Measurements from ENCODE around the gene GPX6. TPM values are rescaled to one million over a fixed set of nuclear protein-coding genes. Genes with fewer than 3 reads are reported as not detected.
"Not testable (repeated sequence)": the region's sequence is repeated elsewhere in the genome, so short reads cannot be mapped to it uniquely, and the experiment has no call there.

Gene GPX6
- total RNA-seq, 4 donors from 2014 or later, result not detected

- H3K27ac ChIP-seq, result no peak overlapping the region
- H3K4me1 ChIP-seq, result no peaks in the 10 kb centered on the region
- no peak for DNase-seq
- no peaks in the 10 kb centered on the region for H3K9me3 ChIP-seq
- no peaks in the 10 kb centered on the region for H3K36me3 ChIP-seq
- TF ChIP-seq EP300 (IDR thresholded peaks at IDR 0.05; ENCODE audit: low read depth), result no peak
- no peak for TF ChIP-seq POLR2A (IDR thresholded peaks at IDR 0.05)
- no peak for TF ChIP-seq CTCF (IDR thresholded peaks at IDR 0.05)
- no peak for TF ChIP-seq POLR2AphosphoS5 (IDR thresholded peaks at IDR 0.05)
- intact Hi-C loops (cut with DNase I; ENCODE audit: low total_unique reads) (loop anchor here (5.0 kb wide), 1 partner anchor 1042 kb away; no protein-coding TSS in a partner anchor), in situ Hi-C loops (cut with MboI; ENCODE audit: low pct_ligation_motif_present in 1 of 4, low pct_unique_long_range_greater_than_20kb in 1 of 4, low sequenced_read_pairs in 3 of 4) (no loop called here)
- WGBS, 2 donors (ENCODE audit: low coverage in 1 of 2), result 10 to 19% methylated on average over 10 to 18 of the region's 18 CpGs
- H3K27me3 ChIP-seq, result peaks cover 62% of the 10 kb centered on the region
- H3K4me3 ChIP-seq, result no peak overlapping the region
Observed at GRCh38 chr6:28474441-28475219, 41.0 kb downstream of the GPX6 start.

GRCh38 chr6:28469153-28469745 lies 46.3 kb downstream of the GPX6 start:
- intact Hi-C loops (cut with DNase I; ENCODE audit: low total_unique reads); H3K4me1 ChIP-seq; H3K27ac ChIP-seq; H3K9me3 ChIP-seq; H3K36me3 ChIP-seq; DNase-seq; in situ Hi-C loops (cut with MboI; ENCODE audit: low pct_ligation_motif_present in 1 of 4, low pct_unique_long_range_greater_than_20kb in 1 of 4, low sequenced_read_pairs in 3 of 4); H3K4me3 ChIP-seq: not testable (repeated sequence)
- 96% methylated on average over 41 of the region's 45 CpGs; no CpG with 5 or more reads in 1 of the 2 donors for WGBS, 2 donors (ENCODE audit: low coverage in 1 of 2)
- peaks cover 35% of the 10 kb centered on the region for H3K27me3 ChIP-seq

- Histone ChIP-seq H3K36me3 (no peaks in the 10 kb centered on the region), H3K9me3 (no peaks in the 10 kb centered on the region), H3K27ac (no peak overlapping the region), H3K4me1 (no peaks in the 10 kb centered on the region), H3K4me3 (no peak overlapping the region), H3K27me3 (peaks cover 30% of the 10 kb centered on the region)
- TF ChIP-seq CTCF (IDR thresholded peaks at IDR 0.05) (no peak), POLR2A (IDR thresholded peaks at IDR 0.05) (no peak), EP300 (IDR thresholded peaks at IDR 0.05; ENCODE audit: low read depth) (no peak), POLR2AphosphoS5 (IDR thresholded peaks at IDR 0.05) (no peak)
- WGBS, 2 donors (ENCODE audit: low coverage in 1 of 2), result 74 to 79% methylated on average over 7 of the region's 7 CpGs
- in situ Hi-C loops (cut with MboI; ENCODE audit: low pct_ligation_motif_present in 1 of 4, low pct_unique_long_range_greater_than_20kb in 1 of 4, low sequenced_read_pairs in 3 of 4), result no loop called here
- intact Hi-C loops (cut with DNase I; ENCODE audit: low total_unique reads), result no loop called here
- DNase-seq, result no peak
Observed at GRCh38 chr6:28468056-28468455, 47.5 kb downstream of the GPX6 start.

- intact Hi-C loops (cut with DNase I; ENCODE audit: low total_unique reads) (no loop called here), in situ Hi-C loops (cut with MboI; ENCODE audit: low pct_ligation_motif_present in 1 of 4, low pct_unique_long_range_greater_than_20kb in 1 of 4, low sequenced_read_pairs in 3 of 4) (no loop called here)
- Histone ChIP-seq H3K4me1 (no peaks in the 10 kb centered on the region), H3K27me3 (peaks cover 60% of the 10 kb centered on the region), H3K27ac (no peak overlapping the region), H3K4me3 (no peak overlapping the region), H3K9me3 (no peaks in the 10 kb centered on the region), H3K36me3 (no peaks in the 10 kb centered on the region)
- WGBS, 2 donors (ENCODE audit: low coverage in 1 of 2), result 53% methylated on average over 2 of the region's 2 CpGs; no CpG with 5 or more reads in 1 of the 2 donors
- DNase-seq, result no peak
- TF ChIP-seq POLR2AphosphoS5 (IDR thresholded peaks at IDR 0.05) (no peak), CTCF (IDR thresholded peaks at IDR 0.05) (no peak), EP300 (IDR thresholded peaks at IDR 0.05; ENCODE audit: low read depth) (no peak), POLR2A (IDR thresholded peaks at IDR 0.05) (no peak)
Observed at GRCh38 chr6:28462401-28462800, 53.2 kb downstream of the GPX6 start.
